CD4-positive, alpha-beta T cell treated with Interleukin-15 for 4 hours (primary cell): ENCODE measurements around the gene COG4.
"Not testable (repeated sequence)": the region's sequence is repeated elsewhere in the genome, so short reads cannot be mapped to it uniquely, and the experiment has no call there.

ENCODE experiments used
- DNase-seq: peaks from one replicate; pipeline ENCODE4 v3.0.0-alpha.2; 2020; ENCODE audit warnings: low spot score

Gene COG4

GRCh38 chr16:70523076-70523742 is at the start of gene COG4:
COG4 (minus strand) TSS chr16:70523554; CDS start chr16:70523543, 11 bp downstream.
- peak; percentile 91 for DNase-seq

- no peak for DNase-seq
Measured at GRCh38 chr16:70572926-70573270, 49.5 kb upstream of the COG4 start.

- DNase-seq: no peak
Measured at GRCh38 chr16:70572050-70572925, 48.9 kb upstream of the COG4 start.

GRCh38 chr16:70571623-70572022 is 48.3 kb upstream of the COG4 start:
- no peak for DNase-seq

GRCh38 chr16:70570967-70571570 is 47.7 kb upstream of the COG4 start:
- DNase-seq: no peak

GRCh38 chr16:70569752-70570151 is 46.4 kb upstream of the COG4 start:
- DNase-seq: no peak

GRCh38 chr16:70568601-70569237 is 45.4 kb upstream of the COG4 start:
- no peak for DNase-seq

- DNase-seq: no peak
Measured at GRCh38 chr16:70565053-70565452, 41.7 kb upstream of the COG4 start.

- no peak for DNase-seq
Measured at GRCh38 chr16:70563636-70564035, 40.3 kb upstream of the COG4 start.

- DNase-seq: no peak
Measured at GRCh38 chr16:70561623-70562022, 38.3 kb upstream of the COG4 start.

GRCh38 chr16:70556063-70556462 is 32.7 kb upstream of the COG4 start:
- DNase-seq: no peak

- no peak for DNase-seq
Measured at GRCh38 chr16:70553645-70554044, 30.3 kb upstream of the COG4 start.

- no peak for DNase-seq
Measured at GRCh38 chr16:70552675-70553074, 29.3 kb upstream of the COG4 start.

- no peak for DNase-seq
Measured at GRCh38 chr16:70551788-70552187, 28.4 kb upstream of the COG4 start.

GRCh38 chr16:70550082-70550481 is 26.7 kb upstream of the COG4 start:
- no peak for DNase-seq

- no peak for DNase-seq
Measured at GRCh38 chr16:70548936-70549335, 25.6 kb upstream of the COG4 start.

- DNase-seq: no peak
Measured at GRCh38 chr16:70544548-70544947, 21.2 kb upstream of the COG4 start.

GRCh38 chr16:70540994-70541393 is 17.6 kb upstream of the COG4 start:
- DNase-seq: no peak

- DNase-seq: no peak
Measured at GRCh38 chr16:70534971-70535370, 11.6 kb upstream of the COG4 start.

GRCh38 chr16:70529954-70530353 is 6.6 kb upstream of the COG4 start:
- not testable (repeated sequence) for DNase-seq

GRCh38 chr16:70529051-70529777 is 5.9 kb upstream of the COG4 start:
- peak; percentile 52 for DNase-seq
